Measurements from ENCODE around the gene DNAJC3.

- no peak for TF ChIP-seq CTCF (IDR thresholded peaks at IDR 0.05)
- no peak for TF ChIP-seq POLR2A (IDR thresholded peaks at IDR 0.05)
Measured at GRCh38 chr13:95728957-95729356, 52.0 kb downstream of the DNAJC3 start.
